GM06990 (cell line): ENCODE data around the gene GNB5.
A peak's percentile ranks its signal among the peaks of the same experiment; 100 is the strongest.
"Not testable (repeated sequence)": the region's sequence is repeated elsewhere in the genome, so short reads cannot be mapped to it uniquely, and the experiment has no call there.

Source experiments
- DNase-seq: peaks from one replicate; pipeline ENCODE4 v3.0.0-alpha.2; 2011; ENCODE audit not compliant: insufficient read length; ENCODE audit errors: extremely low read depth
- H3K27me3 ChIP-seq: replicated peaks from 2 replicates; pipeline ENCODE4 v1.6.0; 2011; ENCODE audit warnings: low read length; ENCODE audit not compliant: control insufficient read depth, insufficient read depth
- H3K36me3 ChIP-seq: 2 replicates; pipeline ENCODE4 v1.5.1; 2011; ENCODE audit warnings: low read length; ENCODE audit not compliant: control insufficient read depth, insufficient read depth
- H3K4me3 ChIP-seq: replicated peaks from 2 replicates; pipeline ENCODE4 v1.5.1; 2011; ENCODE audit warnings: low read depth, mild to moderate bottlenecking, control low read depth, low read length
- TF ChIP-seq, protein P1 (sequence below): IDR thresholded peaks from 2 replicates; pipeline ENCODE4 v1.5.1; 2011; ENCODE audit warnings: low read length, control low read depth, mild to moderate bottlenecking, inconsistent platforms; ENCODE audit not compliant: insufficient read depth, poor library complexity, severe bottlenecking

Gene GNB5

DNA sequence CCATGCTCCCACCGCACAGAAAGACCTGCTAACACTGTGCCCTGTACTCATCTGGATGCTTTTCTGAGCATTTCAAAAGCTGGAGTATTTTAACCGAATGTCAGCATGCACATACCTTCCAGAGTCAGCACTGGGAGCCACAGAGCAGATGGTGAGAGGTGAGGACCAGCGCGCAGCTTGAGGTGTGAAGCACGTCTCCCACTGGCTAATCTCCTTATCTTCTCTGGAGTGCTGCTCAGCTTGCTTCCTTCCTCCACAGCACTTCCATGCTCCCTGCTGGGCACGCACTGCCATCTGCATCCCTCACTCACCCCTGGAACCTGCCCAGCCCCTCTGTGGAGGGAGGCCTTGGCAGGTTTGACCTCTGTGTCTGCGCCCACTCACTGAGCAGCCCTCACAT, at the start of gene GNB5:
GNB5 (minus strand) TSS at position 186 of the 400 bp plus-strand sequence. CDS start 6,716 bp downstream, outside the sequence.
- TF ChIP-seq, protein P1, sequence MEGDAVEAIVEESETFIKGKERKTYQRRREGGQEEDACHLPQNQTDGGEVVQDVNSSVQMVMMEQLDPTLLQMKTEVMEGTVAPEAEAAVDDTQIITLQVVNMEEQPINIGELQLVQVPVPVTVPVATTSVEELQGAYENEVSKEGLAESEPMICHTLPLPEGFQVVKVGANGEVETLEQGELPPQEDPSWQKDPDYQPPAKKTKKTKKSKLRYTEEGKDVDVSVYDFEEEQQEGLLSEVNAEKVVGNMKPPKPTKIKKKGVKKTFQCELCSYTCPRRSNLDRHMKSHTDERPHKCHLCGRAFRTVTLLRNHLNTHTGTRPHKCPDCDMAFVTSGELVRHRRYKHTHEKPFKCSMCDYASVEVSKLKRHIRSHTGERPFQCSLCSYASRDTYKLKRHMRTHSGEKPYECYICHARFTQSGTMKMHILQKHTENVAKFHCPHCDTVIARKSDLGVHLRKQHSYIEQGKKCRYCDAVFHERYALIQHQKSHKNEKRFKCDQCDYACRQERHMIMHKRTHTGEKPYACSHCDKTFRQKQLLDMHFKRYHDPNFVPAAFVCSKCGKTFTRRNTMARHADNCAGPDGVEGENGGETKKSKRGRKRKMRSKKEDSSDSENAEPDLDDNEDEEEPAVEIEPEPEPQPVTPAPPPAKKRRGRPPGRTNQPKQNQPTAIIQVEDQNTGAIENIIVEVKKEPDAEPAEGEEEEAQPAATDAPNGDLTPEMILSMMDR: no peak
- H3K36me3 ChIP-seq: no peaks in the 10 kb centered on the region
- H3K4me3 ChIP-seq: no peak within 1 kb of the TSS
- no peak for DNase-seq
- H3K27me3 ChIP-seq: no peaks in the 10 kb centered on the region

DNA sequence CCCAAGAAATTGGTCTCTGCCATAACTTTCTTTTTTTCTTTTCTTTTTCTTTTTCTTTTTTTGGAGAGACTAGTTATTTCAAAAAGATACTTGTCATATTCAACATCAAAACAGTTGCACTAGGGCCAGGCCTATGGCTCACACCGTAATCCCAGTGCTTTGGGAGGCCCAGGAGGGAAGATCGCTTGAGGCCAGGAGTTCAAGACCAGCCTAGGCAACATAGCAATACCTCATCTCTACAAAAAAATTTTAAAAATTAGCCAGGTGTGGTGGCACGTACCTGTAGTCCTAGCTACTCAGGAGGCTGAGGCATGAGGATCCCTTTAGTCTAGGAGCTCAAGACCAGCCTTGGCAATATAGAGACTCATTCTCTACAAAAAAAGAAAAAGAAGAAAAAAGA, 49.0 kb upstream of the GNB5 start:
- no peaks in the 10 kb centered on the region for H3K27me3 ChIP-seq
- no peaks in the 10 kb centered on the region for H3K36me3 ChIP-seq
- no peak overlapping the region for H3K4me3 ChIP-seq
- TF ChIP-seq, protein P1: no peak
- DNase-seq: no peak

DNA sequence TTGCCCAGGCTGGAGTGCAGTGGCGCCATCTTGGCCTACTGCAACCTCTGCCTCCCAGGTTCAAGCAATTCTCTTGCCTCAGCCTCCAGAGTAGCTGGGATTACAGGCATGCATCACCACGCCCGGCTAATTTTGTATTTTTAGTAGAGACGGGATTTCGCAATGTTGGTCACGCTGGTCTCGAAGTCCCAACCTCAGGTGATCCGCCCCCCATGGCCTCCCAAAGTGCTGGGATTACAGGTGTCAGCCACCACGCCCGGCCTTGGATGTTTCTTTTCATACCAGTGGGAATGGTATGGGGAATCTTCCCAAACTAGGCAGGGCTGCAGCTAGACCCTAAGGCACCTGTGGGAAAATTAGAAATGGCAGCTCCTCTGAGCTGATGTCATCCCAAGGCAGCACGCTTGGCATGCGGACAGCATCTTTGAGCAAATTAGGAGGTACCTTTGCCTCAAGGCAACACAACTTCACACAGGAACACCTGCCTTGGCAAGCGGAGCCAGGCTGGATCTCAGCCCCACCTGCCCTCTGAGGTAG, 47.9 kb upstream of the GNB5 start:
- H3K27me3 ChIP-seq, H3K4me3 ChIP-seq, DNase-seq, H3K36me3 ChIP-seq: not testable (repeated sequence)

DNA sequence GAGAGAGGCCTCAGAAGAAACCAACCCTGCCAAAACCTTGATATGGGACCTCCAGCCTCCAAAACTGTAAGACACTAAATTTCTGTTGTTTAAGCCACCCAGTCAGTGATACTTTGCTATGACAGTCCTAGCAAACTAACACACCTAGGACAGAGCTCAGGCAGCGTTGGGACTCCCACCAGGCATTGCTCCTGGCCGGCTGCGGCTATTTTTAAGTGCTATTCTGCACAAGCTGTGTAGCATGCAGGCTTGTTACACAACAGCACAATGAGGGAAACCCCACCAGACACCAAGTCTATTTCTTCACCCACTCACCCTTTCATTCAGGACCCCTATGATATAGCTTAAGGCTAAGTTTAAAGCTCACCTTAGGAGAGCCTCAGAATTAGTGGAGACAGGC, 47.0 kb upstream of the GNB5 start:
- Histone ChIP-seq H3K36me3 (no peaks in the 10 kb centered on the region), H3K27me3 (no peaks in the 10 kb centered on the region), H3K4me3 (no peak overlapping the region)
- TF ChIP-seq, protein P1: no peak
- DNase-seq: no peak

DNA sequence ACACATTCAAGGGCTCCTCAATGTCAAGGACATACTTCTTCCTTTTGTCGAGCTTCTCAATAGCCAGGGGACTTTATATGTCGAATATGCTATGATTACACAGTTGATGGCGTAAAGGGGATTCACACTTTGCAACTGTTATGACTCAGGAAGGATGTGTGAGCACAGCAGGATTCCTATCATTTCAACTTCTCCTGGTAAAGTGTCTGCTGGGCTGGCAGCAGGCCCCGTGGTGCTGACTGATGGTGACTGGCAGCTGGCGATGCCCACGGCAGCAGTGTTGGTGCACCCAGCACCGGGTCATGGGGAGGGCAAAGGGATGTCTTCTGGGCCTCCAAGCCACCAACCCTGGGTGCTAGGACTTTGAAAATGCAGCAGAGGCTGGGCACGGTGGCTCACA, 44.8 kb upstream of the GNB5 start:
- H3K27me3 ChIP-seq: no peaks in the 10 kb centered on the region
- no peaks in the 10 kb centered on the region for H3K36me3 ChIP-seq
- no peak overlapping the region for H3K4me3 ChIP-seq
- no peak for DNase-seq
- TF ChIP-seq, protein P1: no peak

DNA sequence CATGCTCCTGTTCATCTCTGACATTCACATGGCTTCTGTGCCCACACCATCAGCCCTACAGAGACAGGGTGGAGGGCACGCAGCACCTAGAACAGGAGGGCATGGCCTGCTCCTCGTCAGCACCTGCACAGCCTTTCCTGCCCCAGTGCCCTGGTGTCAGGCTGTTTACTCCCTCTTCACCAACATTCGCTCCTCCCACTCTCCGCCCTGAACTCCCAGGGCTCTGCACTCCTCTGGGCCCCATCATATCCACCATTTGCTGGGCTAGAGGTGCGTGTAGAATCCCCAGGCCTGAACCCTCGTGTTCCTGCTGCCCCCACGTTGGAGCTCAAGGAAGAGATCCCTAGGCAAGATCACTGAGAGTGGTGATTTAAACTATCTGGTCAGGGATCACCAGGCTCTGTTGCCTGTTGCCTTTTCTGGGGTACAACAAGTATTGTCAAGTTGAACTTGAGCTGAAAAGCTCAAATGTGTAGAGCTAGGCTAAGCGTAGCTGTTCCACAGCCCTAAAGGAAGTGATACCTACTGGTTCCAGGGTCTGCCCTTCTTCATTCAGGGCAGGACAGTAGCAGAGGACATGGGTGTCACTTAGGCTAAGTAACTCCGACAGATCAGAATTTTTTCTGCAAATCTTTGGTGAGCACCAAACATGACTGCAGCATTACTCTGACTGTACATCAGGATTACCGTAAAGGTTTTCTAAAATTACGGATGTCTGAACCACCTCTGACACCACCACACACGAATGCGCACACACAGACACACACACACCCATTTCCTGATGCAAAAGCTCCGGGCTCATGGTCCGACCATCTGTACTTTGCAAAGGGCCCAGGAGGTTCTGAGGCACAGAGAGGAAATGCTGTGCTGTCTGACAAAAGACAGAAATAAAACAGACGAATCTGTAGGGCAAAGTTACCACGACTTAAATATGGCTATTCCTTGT, 43.7 kb upstream of the GNB5 start:
- TF ChIP-seq, protein P1: no peak
- H3K4me3 ChIP-seq: no peak overlapping the region
- H3K36me3 ChIP-seq: no peaks in the 10 kb centered on the region
- peak; percentile 54 for DNase-seq
- no peaks in the 10 kb centered on the region for H3K27me3 ChIP-seq
